K562 (cell line): ENCODE measurements around the gene PIP4K2A. TPM values are rescaled to one million over a fixed set of nuclear protein-coding genes. Genes with fewer than 3 reads are reported as not detected.

Source experiments
- BRF2 ChIP-seq: IDR thresholded peaks from 3 replicates; pipeline ENCODE4 v1.6.1; 2011; ENCODE audit warnings: borderline replicate concordance, mild to moderate bottlenecking; ENCODE audit not compliant: insufficient read length, insufficient read depth
- CCNT2 ChIP-seq: IDR thresholded peaks from 2 replicates; pipeline ENCODE4 v1.6.1; 2011; ENCODE audit warnings: borderline replicate concordance, low read depth, mild to moderate bottlenecking, moderate library complexity, mixed read lengths, low read length; ENCODE audit not compliant: insufficient read length; ENCODE audit errors: extremely low read depth
- ETS1 ChIP-seq: conservative IDR thresholded peaks from 2 replicates; pipeline ENCODE4 v1.6.1; 2011; ENCODE audit warnings: low read depth, mild to moderate bottlenecking, low read length; ENCODE audit not compliant: control insufficient read depth
- FOXK2 ChIP-seq, 2 experiments: fragments of 450-650 bp; IDR thresholded peaks in 1 of 2; conservative IDR thresholded peaks in 1 of 2; 2 replicates each; pipeline ENCODE4 v1.6.1; 2016; ENCODE audit warnings: low read depth in 2 of 2, mild to moderate bottlenecking in 1 of 2
- GTF2E2 ChIP-seq: fragments of 200-800 bp; sonication (Bioruptor generic); IDR thresholded peaks from 2 replicates; pipeline ENCODE4 v1.6.1; 2016; ENCODE audit warnings: missing genetic modification characterization, missing compliant biosample characterization
- HNRNPLL ChIP-seq: fragments of 200-400 bp; formaldehyde crosslinking; IDR thresholded peaks from 2 replicates; pipeline ENCODE4 v1.6.1; 2017; ENCODE audit warnings: low read length, low read depth, mild to moderate bottlenecking; ENCODE audit not compliant: poor library complexity, severe bottlenecking
- MLLT1 ChIP-seq, 2 experiments: fragments of 450-650 bp; IDR thresholded peaks; 2 replicates each; pipeline ENCODE4 v1.6.1; 2016
- RBM39 ChIP-seq: fragments of 200-400 bp; formaldehyde crosslinking; optimal IDR thresholded peaks from 2 replicates; pipeline ENCODE3; 2018; ENCODE audit warnings: low read depth, low read length
- RUNX1 ChIP-seq: sonication (generic); IDR thresholded peaks from 2 replicates; pipeline ENCODE4 v1.6.1; 2016; ENCODE audit warnings: antibody characterized with exemption, low read depth
- SMARCB1 ChIP-seq: IDR thresholded peaks from 2 replicates; pipeline ENCODE4 v1.6.1; 2011; ENCODE audit warnings: improper control_type of control experiment, low read depth; ENCODE audit not compliant: insufficient read length
- SRSF3 ChIP-seq: fragments of 200-400 bp; formaldehyde crosslinking; IDR thresholded peaks from 2 replicates; pipeline ENCODE4 v1.6.1; 2016; ENCODE audit warnings: mild to moderate bottlenecking, low read length, moderate library complexity; ENCODE audit not compliant: insufficient read depth
- TFE3 ChIP-seq: fragments of 450-650 bp; formaldehyde crosslinking; IDR thresholded peaks from 2 replicates; pipeline ENCODE4 v1.4.0; 2020; ENCODE audit warnings: mild to moderate bottlenecking, mixed read lengths
- TRIM25 ChIP-seq: fragments of 450-650 bp; IDR thresholded peaks from 2 replicates; pipeline ENCODE4 v1.7.0; 2016; ENCODE audit warnings: borderline replicate concordance
- USF2 ChIP-seq: sonication (generic); formaldehyde crosslinking; IDR thresholded peaks from 2 replicates; pipeline ENCODE4 v1.5.0; 2020; ENCODE audit warnings: missing genetic modification reagents
- ZEB2 ChIP-seq: fragments of 450-650 bp; IDR thresholded peaks from 2 replicates; pipeline ENCODE4 v1.6.1; 2016
- ZNF644 ChIP-seq: fragments of 200-800 bp; sonication (Bioruptor generic); IDR thresholded peaks from 2 replicates; pipeline ENCODE4 v1.6.1; 2016; ENCODE audit warnings: low read depth, missing genetic modification characterization, missing compliant biosample characterization
- ZNF764 ChIP-seq: fragments of 250-450 bp; sonication (Bioruptor Pico); IDR thresholded peaks from 2 replicates; pipeline ENCODE4 v1.4.0; 2020; ENCODE audit warnings: low read depth, mild to moderate bottlenecking, moderate library complexity
- polyA plus RNA-seq, 8 experiments: library from polyadenylated mRNA; depleted of rRNA in 4 of 8; stranded (reverse) in 5 of 8; unstranded in 3 of 8; fragments of >200 nt; fragmentation: Nextera tagmentation in 2 of 8; fragmentation: Illumina TruSeq in 1 of 8; extraction: Ambion mirVana in 2 of 8; extraction: Trizol in 1 of 8; gene quantifications; 2 replicates each; pipeline versions ENCODE4 v1.2.1 to v1.2.3, GENCODE V29; 2011 to 2014; ENCODE audit warnings: inconsistent platforms in 1 of 8, missing spikeins in 1 of 8
- total RNA-seq, 7 experiments: library from RNA; depleted of rRNA in 6 of 7; stranded (reverse); fragments of >200 nt in 6 of 7; fragmentation: Illumina TruSeq in 2 of 7; extraction: Trizol in 2 of 7; gene quantifications; 2 replicates each; pipeline versions ENCODE4 v1.2.1 to v1.2.3, GENCODE V29; 2011 to 2021; ENCODE audit warnings: low replicate concordance in 1 of 7

Gene PIP4K2A
- total and polyA plus RNA-seq, 9 of the 15 experiments (the other 6 are each of a cell fraction or from before 2014, with no cell fraction given): 35.6 to 117 (median 71.9) TPM

- TF ChIP-seq RBM39: no peak
- no peak for TF ChIP-seq ZNF764 (CRISPR knock-in tag)
- no peak for TF ChIP-seq RUNX1
- 0 out of 4 replicates have a peak, but pooled peaks of 1 of the 2 experiments have one; percentile 14 for TF ChIP-seq FOXK2 (conservative IDR thresholded peaks at IDR 0.05 in 1 of 2, IDR thresholded peaks at IDR 0.05 in 1 of 2; ENCODE audit: low read depth in 2 of 2)
- TF ChIP-seq SRSF3: no peak
- TF ChIP-seq GTF2E2 (tag): no peak
- peak; percentile 18 for TF ChIP-seq CCNT2
- no peak for TF ChIP-seq ETS1
- TF ChIP-seq BRF2: no peak
- no peak for TF ChIP-seq ZEB2
- no peak for TF ChIP-seq USF2 (CRISPR knock-in tag)
- TF ChIP-seq TRIM25: no peak
- TF ChIP-seq MLLT1 (IDR thresholded peaks at IDR 0.05): peak in 1 of 2 experiments; percentile 84; a peak in 3 of 4 replicates
- TF ChIP-seq HNRNPLL: no peak
- TF ChIP-seq TFE3 (CRISPR knock-in tag): no peak
- no peak for TF ChIP-seq ZNF644
- no peak for TF ChIP-seq SMARCB1
These were observed 2.0 kb downstream of the PIP4K2A start (continued) for GRCh38 chr10:22712211-22712955.
